SIG-M5 (cell line): Measurements from ENCODE around the gene STARD10.

Source experiments
- DNase-seq: peaks from one replicate; lab custom pipeline; 2025; lab: John Stamatoyannopoulos, UW

Gene STARD10

DNA sequence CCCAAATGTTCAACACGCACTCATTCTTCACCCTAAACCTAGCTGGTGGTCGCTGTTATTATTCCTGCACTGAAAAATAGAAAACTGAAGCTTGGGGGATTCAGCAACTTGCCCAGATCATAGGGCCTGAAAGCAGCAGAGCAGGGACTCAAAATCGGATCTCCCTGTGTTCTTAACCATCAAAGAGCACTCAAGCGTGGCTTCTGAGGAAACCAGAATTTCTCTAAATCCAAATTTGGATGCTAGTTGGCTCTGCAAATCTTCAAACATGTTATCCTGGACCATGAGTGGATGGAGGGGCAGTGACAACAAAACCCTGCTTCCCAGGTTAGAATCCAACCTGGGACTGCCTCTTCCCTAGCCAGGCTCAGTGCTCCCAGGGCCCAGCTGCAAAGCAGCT lies 30.0 kb downstream of the STARD10 start:
- DNase-seq = no peak

DNA sequence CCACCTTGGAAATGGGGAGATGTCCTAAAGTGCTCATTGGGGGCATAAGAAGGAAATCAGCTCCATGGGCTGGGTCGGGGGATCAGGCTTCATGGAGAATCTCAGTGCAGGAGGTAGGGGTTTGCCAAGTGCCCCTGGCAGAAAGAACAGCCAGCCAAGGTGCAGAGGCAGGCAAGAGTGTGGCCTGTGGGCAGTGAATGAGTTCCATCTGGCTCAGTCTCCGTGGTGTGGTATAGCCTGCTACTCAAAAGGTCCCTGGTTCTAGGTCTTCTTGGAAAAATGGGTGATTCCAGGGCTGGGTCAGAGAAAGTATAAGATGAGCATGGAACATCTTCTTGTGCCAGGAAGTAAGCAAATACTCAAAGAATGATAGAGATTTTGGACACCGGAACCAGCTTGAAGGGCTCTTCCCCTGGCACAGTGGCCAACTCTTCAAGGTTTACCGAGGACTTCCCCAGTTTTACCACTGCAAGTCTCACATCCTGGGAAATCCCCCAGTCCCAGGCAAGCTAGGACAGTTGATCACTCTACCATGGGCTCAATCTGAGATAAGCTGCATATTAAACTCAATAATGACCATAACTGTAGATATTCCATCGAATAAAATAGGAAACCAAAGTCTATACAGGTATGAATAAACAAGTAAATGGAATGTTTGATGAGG lies 31.1 kb downstream of the STARD10 start:
- no peak for DNase-seq

DNA sequence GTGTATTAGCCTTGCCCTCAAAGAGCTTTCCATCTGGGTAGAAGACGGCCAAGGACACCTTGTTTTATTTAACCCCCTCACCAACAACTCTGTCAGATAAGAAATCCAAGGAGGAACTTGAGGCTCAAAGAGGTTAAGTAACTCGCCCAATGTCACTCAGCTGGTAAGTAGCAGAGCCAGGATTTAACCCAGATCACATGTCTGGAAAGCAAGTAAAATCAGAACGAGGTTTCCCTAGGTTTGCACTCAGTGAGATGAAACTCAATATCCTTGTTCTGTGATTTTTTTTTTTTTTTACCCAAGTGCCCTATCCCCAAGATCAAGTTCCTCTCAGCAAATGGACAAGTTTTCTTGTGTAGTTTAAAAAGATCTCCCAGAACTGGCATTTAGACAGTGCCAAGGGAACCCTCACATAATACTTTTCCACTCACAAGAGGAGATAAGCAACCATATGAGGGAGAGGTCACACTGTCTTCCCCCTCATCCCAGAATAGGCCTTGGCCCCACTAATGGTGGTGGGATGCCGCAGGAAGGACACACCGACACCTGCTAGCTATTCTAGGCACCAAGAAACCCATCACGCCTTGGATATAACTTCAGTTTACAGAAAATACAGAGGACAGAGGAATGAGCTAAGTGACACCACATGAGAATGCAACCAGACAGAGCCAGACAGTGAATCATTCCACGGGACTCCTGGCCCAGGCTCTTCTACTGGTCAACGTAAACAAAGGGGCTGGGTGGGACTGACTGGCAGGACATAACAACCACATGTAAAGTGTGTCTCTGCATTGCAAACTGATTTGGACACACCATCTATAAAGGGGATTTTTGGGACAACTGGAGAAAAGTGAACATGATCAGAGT lies 33.1 kb downstream of the STARD10 start:
- DNase-seq = no peak

DNA sequence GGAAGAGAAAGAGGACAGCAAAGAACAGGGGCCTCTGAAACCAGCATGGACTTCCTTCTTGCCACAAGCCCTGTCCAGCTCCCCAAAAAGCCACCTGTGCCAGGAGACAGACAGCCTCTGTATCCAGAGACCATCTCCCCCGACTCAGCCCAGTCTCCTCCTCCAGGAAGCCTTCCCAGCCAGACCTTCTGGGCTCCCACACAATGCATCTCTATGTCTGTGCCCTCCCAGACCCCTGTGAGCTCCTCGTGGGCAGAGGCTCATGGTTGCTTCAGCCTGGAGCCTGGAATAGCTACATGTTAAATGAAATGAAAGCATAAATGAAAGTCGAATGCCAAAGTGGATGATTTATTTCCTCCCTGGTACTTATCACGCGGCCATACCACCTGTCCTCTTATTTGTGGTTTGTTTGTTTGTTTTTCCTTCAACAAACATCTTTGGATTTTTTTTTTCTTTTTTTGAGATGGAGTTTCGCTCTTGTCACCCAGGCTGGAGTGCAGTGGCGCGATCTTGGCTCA lies 34.3 kb downstream of the STARD10 start:
- no peak for DNase-seq

DNA sequence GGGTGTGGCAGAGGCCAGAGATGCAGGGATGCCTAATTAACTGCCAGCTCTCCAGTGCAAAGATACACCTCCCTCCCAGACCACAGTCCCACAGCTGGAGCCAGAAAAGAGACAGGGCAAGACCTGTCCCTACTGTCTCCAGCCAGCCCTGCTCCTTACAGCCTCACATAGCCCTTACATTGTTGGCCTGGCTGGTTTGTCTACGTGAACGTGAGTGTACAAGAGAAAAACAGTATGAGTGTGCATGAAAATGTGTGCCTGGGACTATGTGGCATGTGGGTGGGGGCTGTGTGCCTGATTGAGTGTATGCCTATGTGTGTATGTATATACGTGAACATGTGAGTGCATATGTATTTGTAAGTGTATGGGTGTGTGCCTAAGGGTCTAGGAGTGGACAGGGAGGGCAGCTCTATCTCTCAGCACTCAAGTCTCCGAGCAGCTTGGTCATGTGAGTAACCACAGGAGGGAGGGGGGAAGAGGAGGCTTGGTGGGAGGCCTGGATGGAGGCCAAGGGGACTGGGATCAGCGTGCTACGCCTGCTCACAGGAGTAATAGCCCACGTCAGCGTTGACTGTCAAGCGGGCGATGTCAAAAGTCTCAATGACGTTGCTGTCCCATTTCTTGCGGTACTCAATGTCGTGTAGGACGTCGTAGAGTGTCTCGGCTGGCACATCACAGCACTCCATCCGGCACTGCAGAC lies 35.0 kb downstream of the STARD10 start:
- DNase-seq = no peak

DNA sequence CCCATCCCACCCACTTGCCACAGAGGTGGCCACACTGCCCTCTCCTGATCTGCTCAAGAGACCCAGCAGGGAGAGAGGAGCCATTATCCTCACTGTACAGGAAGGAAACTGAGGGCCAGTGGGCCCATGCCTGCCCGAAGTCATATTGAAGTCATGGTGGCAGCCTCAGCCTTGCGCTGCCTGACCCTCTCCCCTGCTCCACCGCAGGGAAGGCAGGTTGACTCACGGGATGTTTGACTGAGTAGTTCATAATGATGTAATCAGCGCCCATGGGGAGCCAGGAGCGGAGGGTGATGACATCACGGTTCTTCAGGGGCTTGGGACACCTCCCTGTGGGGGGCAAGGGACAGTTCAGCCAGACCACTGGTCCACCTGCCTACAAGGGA lies 35.5 kb downstream of the STARD10 start:
- no peak for DNase-seq

DNA sequence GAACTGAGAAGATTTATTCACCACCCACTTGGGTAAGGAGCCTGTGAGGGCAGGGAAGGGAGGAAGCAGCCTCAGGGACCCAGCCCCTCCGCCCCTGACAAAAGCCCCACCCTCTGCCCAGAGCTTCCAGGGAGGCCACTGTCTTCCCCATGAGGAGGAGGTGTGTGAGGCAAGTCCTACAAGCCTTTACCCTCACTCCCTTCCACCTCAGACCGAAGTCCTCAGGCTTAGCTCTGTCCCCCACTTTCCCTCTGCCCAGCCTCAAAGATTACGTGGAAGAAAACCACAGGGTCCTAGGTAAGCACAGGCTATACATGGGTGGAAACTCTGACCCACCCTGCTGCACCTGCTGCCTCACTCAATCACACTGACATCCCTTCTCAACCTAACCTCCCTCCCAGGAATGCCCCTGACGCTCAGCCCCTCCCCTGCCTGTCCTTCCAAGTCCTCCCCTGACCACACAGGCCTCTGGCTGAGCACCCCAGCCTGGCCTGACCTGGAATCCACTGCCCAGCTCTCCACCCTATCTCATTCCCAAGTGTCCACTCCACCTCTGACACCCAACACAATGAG lies 38.0 kb downstream of the STARD10 start:
- DNase-seq = no peak

DNA sequence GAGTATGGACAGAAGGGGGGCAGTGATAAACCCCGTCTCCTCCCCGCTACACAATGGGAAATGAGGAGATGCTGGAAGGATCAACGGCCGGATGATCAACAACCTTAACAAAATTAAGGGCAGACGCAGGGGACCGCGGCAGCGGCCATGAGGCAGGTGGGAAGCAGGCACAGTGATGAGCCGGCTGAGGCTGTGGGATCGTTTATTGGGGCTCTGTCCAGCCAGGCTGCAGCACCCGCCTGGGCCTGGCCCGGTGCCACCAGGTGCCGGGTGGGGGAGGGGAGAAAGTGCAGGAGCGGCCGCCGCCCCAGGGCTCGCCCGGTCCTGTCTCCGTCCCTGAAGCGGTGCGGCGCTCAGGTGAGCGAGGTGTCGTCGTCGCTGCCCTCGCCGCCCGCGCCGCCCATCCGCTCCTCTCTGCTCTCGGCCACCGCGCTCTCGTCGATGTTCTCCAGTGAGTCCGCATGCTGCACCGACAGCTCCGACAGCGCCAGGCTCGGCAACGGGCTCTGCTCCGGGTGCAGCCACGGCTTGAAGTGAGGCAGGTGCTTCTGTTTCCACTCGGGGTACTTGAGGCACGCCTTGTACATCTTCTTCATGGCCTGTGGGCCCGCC lies 39.2 kb downstream of the STARD10 start:
- no peak for DNase-seq

DNA sequence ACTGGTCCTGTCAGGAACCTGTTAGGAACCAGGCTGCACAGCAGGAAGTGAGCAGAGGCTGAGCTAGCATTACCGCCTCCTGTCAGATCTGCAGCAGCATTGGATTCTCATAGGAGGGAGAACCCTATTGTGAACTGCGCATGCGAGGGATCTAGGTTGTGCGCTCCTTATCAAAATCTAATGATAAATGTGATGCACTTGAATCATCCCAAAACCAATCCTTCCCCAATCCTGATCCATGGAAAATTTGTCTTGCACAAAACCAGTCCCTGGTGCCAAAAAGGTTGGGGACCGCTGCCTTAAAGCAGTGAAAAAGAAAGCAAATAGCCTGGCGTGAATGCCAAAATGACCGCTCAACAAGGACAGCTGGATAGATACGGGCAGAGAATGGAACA lies 39.7 kb downstream of the STARD10 start:
- no peak for DNase-seq

DNA sequence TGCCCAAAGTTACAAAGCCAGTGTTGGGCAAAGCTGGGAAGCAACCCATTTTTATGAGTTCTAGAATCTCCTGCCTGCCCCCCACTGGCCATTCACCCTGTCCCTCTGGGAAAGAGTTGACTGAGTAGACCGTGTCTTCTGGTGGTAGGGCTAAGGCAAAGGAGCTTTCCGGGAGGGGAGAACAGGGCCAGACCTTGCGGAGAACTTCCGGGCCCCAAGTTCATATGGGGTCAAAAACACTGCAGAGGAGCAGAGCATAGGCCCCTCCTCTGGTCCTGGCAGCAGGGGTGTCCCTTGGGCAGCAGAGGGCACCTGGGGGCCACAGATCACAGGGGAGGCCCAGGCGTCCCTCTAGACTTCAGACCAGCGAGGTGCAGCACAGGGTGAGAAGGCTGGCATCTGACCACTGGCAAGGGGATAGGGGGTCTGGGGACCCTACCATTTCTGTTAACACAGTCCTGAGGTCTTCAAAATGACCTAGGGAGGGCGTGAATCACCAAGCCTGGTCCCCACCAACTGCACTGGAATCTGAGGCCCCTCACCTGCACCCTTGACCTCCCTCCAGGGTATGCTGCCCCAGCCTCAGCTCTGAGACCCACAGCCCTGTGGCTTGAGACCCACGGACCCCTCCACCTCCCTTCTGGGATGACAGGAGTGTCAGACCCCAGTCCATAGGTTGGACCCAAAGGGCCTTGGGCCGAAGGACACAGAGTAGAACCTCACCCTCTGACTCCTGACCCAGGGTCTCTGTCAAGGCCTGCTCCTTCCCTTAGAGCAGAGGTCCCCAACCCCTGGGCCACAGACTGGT lies 40.3 kb downstream of the STARD10 start:
- no peak for DNase-seq

DNA sequence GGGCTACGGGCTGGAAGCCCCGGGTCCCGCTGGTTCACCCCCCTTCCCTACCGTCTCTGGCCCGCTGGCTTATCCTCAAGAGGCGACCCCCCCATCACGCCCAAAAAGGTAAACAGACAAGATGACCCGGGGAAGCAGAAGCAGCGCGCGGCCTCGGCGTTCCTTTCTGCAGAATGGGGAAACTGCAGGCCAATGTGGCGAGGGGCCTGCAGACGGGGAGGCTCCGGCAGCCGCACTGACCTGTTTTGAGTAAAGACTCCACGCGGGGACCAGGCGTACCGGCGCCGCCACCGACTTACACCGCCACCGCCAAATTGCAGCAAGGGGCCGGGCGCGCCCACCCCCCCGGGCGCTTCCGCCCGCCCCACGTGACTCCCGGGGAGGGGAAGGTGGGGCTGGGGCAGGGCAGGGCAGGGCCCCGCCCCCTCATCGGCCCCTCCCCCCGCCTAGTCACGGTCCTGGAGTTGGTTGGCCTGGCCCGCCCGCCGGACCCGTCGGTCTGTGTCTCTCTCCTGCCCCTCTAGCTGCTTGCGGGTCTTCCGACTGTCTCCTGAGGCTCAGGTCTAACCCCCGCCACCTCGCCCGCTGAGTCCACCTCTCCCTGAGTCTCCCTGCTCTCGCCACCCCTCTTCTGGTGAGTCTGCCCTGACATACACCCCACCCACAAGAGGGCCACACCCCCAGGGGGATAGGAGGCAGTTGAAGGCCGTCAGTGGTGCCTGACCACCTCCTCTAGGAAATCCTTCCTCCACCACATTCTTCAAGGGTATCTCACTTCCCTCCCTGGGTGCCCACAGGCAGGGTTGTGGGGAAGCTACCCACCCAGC lies 41.5 kb downstream of the STARD10 start, which contains the start of gene ARAP1:
TSS of gene ARAP1 (minus strand) at position 321 of the 827 bp plus-strand sequence. CDS start 25,280 bp downstream, outside the sequence.
- no peak for DNase-seq

DNA sequence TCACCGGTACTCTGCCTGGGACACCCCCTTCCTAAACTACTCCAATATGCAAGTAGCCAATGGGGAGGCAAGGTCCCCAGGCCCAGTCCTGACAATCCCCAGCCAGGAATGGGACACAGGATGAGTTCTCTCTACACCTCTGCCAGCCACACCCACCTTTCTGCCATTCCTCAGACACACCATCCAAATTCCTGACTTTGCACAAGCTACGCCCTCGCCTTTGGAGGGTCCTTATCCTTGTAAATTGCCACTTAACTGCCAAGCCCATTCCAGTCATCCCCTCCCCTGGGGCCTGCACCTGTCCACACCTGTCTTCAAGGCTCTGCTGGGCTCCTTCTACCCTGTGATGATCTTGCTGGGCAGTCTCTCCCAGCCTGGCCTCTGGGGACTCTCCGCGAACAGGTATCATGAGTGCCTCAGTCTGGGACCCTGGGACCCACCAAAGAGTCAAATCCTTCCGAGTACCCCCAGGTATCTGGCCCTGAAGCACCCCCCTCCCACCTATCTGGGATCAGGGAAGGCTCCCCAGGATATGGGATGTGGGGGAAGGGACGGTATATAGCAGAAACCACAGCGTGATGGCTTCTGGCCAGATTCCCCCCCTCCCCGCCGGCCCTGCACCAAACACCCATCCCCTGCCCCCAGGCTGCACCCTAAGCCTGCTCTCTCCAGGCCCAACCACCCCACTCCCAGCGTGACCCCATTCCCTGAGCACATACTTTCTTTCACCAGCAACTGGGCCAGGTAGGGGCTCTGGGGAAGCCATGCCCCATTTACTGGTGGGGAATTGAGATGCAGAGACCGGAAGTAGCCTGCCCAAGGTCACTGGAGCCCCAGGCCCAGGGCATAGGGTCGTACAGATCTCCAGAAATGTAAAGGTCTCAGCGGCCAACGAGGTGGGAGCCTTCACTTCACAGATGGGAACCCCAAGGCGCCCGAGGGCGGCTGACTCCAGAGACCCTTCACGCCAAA lies 42.4 kb downstream of the STARD10 start:
- no peak for DNase-seq

DNA sequence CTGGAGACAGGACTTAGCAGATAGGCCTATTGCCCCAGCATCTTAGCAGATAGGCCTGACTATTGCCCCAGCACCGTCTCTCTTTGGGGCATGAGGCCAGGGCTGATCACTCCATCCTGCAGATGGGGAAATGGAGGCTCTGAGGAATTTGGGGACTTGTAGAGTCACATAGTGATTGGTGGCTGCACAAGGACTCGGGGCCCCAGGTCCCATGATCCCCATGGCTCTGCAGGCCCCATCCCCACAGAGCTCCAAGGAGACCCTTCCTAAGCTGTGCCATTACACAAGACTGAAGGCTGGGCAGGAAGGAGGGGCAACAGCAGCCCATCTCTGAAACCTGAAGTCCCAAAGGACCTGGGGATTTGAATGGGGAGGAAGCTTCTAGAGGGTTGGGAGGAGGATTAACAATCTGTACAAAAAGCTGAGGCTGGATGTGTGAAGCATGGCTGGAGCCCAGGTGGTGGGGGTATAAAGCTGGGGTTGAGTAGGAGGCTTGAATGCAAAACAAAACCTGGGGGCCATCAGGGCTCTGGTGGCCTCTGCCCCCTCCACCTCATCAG lies 43.2 kb downstream of the STARD10 start:
- no peak for DNase-seq

DNA sequence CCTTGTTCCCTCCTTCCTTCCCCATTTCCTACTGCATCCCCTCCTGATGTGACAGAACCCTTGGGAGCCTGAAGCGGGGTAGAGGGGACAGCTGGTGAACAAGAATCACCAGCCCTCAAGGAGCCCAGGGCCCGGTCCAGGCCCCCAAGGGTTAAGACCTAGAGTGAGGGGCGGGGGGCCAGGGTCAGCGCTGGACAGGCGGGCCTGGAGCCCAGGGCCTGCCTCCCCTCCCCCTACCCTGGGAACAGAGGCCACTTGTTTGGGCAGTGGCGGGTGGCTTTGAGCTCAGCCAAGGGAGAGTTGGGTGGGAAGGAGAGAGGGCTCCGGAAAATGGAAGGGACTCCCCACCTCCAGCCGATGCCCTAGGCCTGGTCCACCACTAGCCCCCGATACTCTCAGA lies 43.8 kb downstream of the STARD10 start:
- no peak for DNase-seq

DNA sequence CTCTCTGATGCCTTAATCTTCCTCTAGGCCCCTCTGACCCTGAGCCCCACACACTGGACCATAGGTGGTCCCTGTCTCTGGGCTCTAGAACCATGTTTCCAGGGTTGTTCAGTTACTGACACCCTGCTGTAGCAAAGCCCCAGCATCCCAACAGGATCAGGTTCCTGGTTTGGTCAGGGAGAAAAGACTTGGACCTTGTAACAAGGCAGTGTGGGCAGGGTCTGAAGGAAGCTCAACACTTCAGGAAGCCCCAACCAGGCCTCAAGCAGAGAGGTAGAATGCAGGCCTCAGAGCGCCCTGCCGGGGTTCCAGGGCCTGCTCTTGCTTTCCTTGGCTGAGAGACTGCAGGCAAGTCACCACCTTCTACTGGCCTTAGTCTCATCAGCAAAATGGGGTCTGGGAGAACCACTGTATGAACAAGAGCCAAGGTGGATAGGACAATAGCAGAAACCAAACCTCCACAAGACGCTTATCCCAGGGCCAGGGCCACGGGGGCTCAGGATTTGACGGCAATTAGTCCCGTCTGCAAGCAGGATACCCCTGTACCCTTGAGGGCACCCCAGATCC lies 46.5 kb downstream of the STARD10 start:
- DNase-seq = no peak

DNA sequence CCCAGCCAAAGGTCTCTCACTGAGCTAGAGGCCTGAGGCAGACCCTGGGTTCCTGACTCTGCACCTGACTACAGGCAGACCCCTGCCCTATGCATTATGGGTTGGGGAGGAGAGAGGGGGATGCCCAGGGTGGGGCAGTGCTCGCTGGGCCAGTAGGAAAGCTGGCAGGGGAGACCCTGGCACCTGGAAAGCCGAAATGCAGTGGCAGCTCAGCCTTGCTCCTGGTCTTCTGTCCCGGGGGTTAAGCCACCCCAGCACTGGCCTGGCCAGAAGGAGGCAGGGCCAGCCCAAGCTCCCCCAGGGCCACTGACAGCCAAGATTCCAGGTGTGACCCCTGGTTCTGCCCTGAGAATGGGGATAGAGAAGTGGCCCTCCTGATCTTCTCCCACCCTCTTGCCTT lies 47.0 kb downstream of the STARD10 start:
- DNase-seq = no peak

DNA sequence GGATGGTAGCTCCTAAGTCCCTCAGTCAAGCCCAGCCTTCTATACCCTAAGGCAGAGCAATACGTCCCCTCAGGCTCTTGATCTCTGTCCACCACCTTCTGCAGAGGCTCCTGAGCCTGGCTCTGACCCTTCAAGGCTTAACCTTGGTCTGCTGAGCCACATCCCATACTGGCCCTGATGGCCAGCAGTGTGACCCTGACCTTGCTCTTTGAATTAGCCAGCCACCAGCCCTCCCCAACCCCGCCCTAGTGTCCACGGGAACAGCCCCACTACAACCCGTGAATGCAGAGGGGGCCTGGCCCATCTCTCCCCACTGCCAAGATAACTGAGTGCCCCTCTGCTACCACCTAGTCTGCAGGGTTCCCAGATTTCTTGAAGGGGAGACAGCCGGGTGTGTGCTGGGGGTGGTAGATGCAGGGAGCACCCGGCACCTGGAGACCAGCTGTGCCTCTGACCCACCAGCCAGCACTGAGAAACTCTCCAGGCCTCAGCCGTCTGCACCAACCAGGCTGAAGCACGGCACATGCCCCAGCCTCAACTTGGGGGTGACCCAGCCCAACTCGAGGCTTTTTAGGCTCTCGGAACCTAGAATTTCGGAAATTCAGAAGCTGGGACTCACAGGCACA lies 47.8 kb downstream of the STARD10 start:
- DNase-seq = no peak

DNA sequence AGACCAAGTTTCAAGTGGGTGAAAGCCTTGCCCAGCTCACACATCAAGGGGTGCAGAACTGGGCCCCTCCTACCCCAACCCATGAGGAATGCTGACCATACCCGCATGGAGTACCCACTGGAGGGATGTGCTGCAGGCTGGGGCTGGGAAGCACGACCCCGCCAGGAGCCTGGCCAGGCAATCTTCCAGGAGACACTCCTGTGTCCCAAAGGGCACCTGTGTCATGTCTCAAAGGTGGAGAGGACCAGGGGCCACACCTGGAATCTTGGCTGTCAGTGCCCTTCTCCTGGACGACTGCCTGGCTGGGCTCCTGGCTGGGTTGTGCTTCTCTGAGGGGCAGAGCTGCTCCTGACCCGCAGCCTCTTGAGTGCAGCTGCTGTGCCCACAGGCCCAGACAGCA lies 48.3 kb downstream of the STARD10 start:
- DNase-seq = no peak
